MM.1S (cell line): ENCODE measurements around the gene TM4SF20.

Source experiments
- EZH2 ChIP-seq: fragments of 300-600 bp; sonication (generic); optimal IDR thresholded peaks from 2 replicates; pipeline ENCODE3; 2017; ENCODE audit warnings: low read depth, mild to moderate bottlenecking, antibody characterized with exemption, low read length, mixed read lengths
- TF ChIP-seq, protein P1 (sequence below): fragments of 300-600 bp; sonication (generic); IDR thresholded peaks from 2 replicates; pipeline ENCODE4 v1.5.1; 2016; ENCODE audit warnings: antibody characterized with exemption, low read length, mixed read lengths

- TF ChIP-seq, protein P1, sequence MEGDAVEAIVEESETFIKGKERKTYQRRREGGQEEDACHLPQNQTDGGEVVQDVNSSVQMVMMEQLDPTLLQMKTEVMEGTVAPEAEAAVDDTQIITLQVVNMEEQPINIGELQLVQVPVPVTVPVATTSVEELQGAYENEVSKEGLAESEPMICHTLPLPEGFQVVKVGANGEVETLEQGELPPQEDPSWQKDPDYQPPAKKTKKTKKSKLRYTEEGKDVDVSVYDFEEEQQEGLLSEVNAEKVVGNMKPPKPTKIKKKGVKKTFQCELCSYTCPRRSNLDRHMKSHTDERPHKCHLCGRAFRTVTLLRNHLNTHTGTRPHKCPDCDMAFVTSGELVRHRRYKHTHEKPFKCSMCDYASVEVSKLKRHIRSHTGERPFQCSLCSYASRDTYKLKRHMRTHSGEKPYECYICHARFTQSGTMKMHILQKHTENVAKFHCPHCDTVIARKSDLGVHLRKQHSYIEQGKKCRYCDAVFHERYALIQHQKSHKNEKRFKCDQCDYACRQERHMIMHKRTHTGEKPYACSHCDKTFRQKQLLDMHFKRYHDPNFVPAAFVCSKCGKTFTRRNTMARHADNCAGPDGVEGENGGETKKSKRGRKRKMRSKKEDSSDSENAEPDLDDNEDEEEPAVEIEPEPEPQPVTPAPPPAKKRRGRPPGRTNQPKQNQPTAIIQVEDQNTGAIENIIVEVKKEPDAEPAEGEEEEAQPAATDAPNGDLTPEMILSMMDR = no peak
- TF ChIP-seq EZH2 = no peak
Observed at GRCh38 chr2:227348324-227348723, 30.8 kb downstream of the TM4SF20 start.
